Skeletal muscle cell (primary cell): ENCODE results near the gene RBM14.
A peak's percentile ranks its signal among the peaks of the same experiment; 100 is the strongest.

Experiments
- DNase-seq: peaks from one replicate; pipeline ENCODE4 v3.0.0-alpha.2; 2010; ENCODE audit warnings: low read depth
- H3K4me3 ChIP-seq: 2 replicates; pipeline ENCODE4 v1.5.1; 2011; ENCODE audit warnings: low read depth, mild to moderate bottlenecking, control low read depth, low read length, moderate library complexity

Gene RBM14

GRCh38 chr11:66670816-66671215 is 54.4 kb downstream of the RBM14 start:
- no peak for DNase-seq
- no peak overlapping the region for H3K4me3 ChIP-seq

DNA sequence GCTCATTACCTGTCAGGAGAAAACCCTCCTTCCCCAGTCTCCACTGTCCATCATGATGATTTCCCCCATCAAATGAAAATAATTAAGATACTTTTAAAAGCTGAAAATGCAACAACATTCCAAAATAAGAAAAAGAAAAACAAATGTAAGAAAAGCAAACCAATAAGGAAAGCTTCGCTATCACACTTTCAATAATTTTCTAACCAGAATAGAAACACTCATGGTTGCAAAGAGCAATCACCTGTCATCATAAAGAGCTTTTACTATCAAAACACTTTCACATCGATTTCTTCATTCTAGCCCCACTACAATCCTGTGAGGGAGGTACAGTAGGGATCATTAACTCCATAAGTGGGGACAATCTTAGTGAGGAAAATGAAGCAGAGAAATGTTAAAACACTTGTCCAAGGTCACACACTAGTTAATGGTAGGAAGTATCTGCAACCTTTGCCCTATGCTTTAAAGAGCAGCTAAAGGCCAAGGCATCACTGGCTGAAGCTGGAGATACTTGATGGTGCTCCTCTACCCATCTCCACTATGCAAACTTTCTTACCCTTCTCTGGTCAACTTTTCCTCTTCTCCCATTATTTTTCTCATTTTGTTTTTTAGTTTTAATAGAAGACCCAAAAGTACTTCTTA is 58.7 kb downstream of the RBM14 start:
- DNase-seq, result no peak
- no peak overlapping the region for H3K4me3 ChIP-seq

DNA sequence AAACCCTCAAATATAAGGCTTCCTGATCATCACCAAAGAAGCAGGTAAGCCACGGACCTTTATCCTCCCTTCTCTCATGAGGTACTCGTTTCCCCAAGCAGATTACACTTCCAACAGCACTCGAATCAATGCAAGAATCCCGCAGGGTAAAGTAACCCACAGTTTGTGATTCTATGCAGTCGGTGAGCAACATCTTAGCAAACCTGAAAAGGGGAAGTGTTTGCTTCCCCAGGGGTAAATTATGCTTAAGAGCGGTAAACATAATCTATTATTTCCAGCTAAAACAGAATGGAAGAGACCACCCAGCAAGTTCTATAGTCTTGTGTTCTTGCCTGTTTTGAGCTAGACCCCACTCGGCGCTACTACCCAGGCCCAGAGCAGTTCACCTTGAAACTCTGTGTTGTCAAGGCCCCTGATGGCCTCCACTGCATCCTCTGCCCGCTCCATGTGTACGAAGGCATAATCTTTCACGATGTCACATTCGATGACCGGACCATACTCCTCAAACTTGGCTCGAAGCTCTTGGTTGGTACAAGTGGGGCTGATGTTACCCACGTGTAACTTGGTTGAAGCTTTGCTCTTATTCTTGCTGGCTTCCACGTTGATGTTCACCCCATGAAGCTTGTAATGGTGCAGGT is 60.0 kb downstream of the RBM14 start:
- H3K4me3 ChIP-seq, result peak overlapping the region; percentile 57
- DNase-seq, result no peak
